Neural cell (in vitro differentiated cells): ENCODE measurements around the gene DDX51. TPM values are rescaled to one million over a fixed set of nuclear protein-coding genes. Genes with fewer than 3 reads are reported as not detected.

Experiments used
- H2AFZ ChIP-seq: fragments of 200-600, 300-800 bp; sonication (generic), shearing (Covaris generic); 2 replicates; pipeline ENCODE4 v1.6.0; 2014; ENCODE audit warnings: low read depth, mild to moderate bottlenecking, antibody characterized with exemption, low read length, moderate library complexity
- H3F3A ChIP-seq: fragments of 200-600 bp; shearing (Covaris generic); 2 replicates; pipeline ENCODE4 v1.6.1; 2016; ENCODE audit warnings: mild to moderate bottlenecking, moderate library complexity, mixed read lengths, antibody characterized with exemption, low read length; ENCODE audit not compliant: insufficient read depth, poor library complexity, severe bottlenecking
- H3K27ac ChIP-seq: fragments of 200-600, 300-800 bp; sonication (generic), shearing (Covaris generic); 2 replicates; pipeline ENCODE4 v1.5.1; 2014; ENCODE audit warnings: mild to moderate bottlenecking, low read length, moderate library complexity
- H3K27me3 ChIP-seq: fragments of 300-800, 200-600 bp; sonication (generic), shearing (Covaris generic); 2 replicates; pipeline ENCODE4 v1.6.0; 2014; ENCODE audit warnings: mild to moderate bottlenecking, low read depth, low read length, moderate library complexity; ENCODE audit not compliant: insufficient read depth
- H3K36me3 ChIP-seq: fragments of 300-800, 200-600 bp; sonication (generic), shearing (Covaris generic); 2 replicates; pipeline ENCODE4 v1.5.1; 2014; ENCODE audit warnings: mild to moderate bottlenecking, antibody characterized with exemption, low read length, moderate library complexity; ENCODE audit not compliant: insufficient read depth
- H3K4me2 ChIP-seq: fragments of 300-800, 200-600 bp; sonication (generic), shearing (Covaris generic); 2 replicates; pipeline ENCODE4 v1.6.0; 2014; ENCODE audit warnings: mild to moderate bottlenecking, low read length
- H3K4me3 ChIP-seq: fragments of 300-800, 200-600 bp; sonication (generic), shearing (Covaris generic); 2 replicates; pipeline ENCODE4 v1.5.1; 2014; ENCODE audit warnings: mild to moderate bottlenecking, low read length, moderate library complexity
- H3K79me2 ChIP-seq: fragments of 200-600 bp; shearing (Covaris generic); replicated peaks from 2 replicates; pipeline ENCODE4 v1.6.0; 2014; ENCODE audit warnings: mild to moderate bottlenecking, low read length, moderate library complexity; ENCODE audit not compliant: insufficient read depth
- H3K9ac ChIP-seq: fragments of 300-800, 200-600 bp; sonication (generic), shearing (Covaris generic); 2 replicates; pipeline ENCODE4 v1.6.1; 2016; ENCODE audit warnings: mild to moderate bottlenecking, low read length, mixed read lengths
- H3K9me2 ChIP-seq: fragments of 200-600 bp; shearing (Covaris generic); 2 replicates; pipeline ENCODE4 v1.6.1; 2016; ENCODE audit warnings: mild to moderate bottlenecking, low read length, mixed read lengths; ENCODE audit not compliant: insufficient read depth
- H3K9me3 ChIP-seq: fragments of 200-600, 300-800 bp; sonication (generic), shearing (Covaris generic); 2 replicates; pipeline ENCODE4 v1.6.1; 2016; ENCODE audit warnings: mild to moderate bottlenecking, mixed run types, low read length, moderate library complexity, mixed read lengths
- H4K20me1 ChIP-seq: fragments of 200-600 bp; shearing (Covaris generic); 2 replicates; pipeline ENCODE4 v1.6.1; 2016; ENCODE audit warnings: mild to moderate bottlenecking, mixed run types; ENCODE audit not compliant: insufficient read depth
- EP300 ChIP-seq: fragments of 450-650 bp; conservative IDR thresholded peaks from 2 replicates; pipeline ENCODE4 v1.6.1; 2014; ENCODE audit warnings: antibody characterized with exemption, mild to moderate bottlenecking, moderate library complexity; ENCODE audit not compliant: poor library complexity, severe bottlenecking
- EZH2 ChIP-seq: fragments of 200-600, 300-800 bp; shearing (Covaris generic), sonication (generic); IDR thresholded peaks from 2 replicates; pipeline ENCODE4 v1.6.1; 2014; ENCODE audit warnings: antibody characterized with exemption, low read length, borderline replicate concordance, mild to moderate bottlenecking; ENCODE audit not compliant: insufficient read depth, poor library complexity, severe bottlenecking
- MXI1 ChIP-seq: fragments of 450-650 bp; conservative IDR thresholded peaks from 2 replicates; pipeline ENCODE4 v1.6.1; 2014; ENCODE audit warnings: antibody characterized with exemption, mild to moderate bottlenecking; ENCODE audit not compliant: poor library complexity, severe bottlenecking
- POLR2AphosphoS5 ChIP-seq: IDR thresholded peaks from 2 replicates; pipeline ENCODE4 v1.6.1; 2012
- RAD21 ChIP-seq: fragments of 450-650 bp; conservative IDR thresholded peaks from 2 replicates; pipeline ENCODE4 v1.6.1; 2014; ENCODE audit warnings: antibody characterized with exemption, mild to moderate bottlenecking, moderate library complexity
- SMC3 ChIP-seq: fragments of 450-650 bp; conservative IDR thresholded peaks from 2 replicates; pipeline ENCODE4 v1.6.1; 2014; ENCODE audit warnings: antibody characterized with exemption, mild to moderate bottlenecking, moderate library complexity; ENCODE audit not compliant: poor library complexity
- TAF1 ChIP-seq: IDR thresholded peaks from 2 replicates; pipeline ENCODE4 v1.6.1; 2012; ENCODE audit warnings: low read depth
- polyA plus RNA-seq: library from polyadenylated mRNA; depleted of rRNA; stranded (reverse); fragments of >200 nt; gene quantifications from 2 replicates; pipeline ENCODE4 v1.2.3, GENCODE V29; 2014
- TF ChIP-seq, protein P1 (sequence below): IDR thresholded peaks from 2 replicates; pipeline ENCODE4 v1.6.1; 2012; ENCODE audit warnings: borderline replicate concordance
- TF ChIP-seq, protein P2 (sequence below): fragments of 450-650 bp; IDR thresholded peaks from 2 replicates; pipeline ENCODE4 v1.5.1; 2014; ENCODE audit warnings: antibody characterized with exemption, mild to moderate bottlenecking, moderate library complexity; ENCODE audit not compliant: poor library complexity, severe bottlenecking

DDX51 gene
- polyA plus RNA-seq, 1 donor from 2014 or later = 17.6 TPM

DNA sequence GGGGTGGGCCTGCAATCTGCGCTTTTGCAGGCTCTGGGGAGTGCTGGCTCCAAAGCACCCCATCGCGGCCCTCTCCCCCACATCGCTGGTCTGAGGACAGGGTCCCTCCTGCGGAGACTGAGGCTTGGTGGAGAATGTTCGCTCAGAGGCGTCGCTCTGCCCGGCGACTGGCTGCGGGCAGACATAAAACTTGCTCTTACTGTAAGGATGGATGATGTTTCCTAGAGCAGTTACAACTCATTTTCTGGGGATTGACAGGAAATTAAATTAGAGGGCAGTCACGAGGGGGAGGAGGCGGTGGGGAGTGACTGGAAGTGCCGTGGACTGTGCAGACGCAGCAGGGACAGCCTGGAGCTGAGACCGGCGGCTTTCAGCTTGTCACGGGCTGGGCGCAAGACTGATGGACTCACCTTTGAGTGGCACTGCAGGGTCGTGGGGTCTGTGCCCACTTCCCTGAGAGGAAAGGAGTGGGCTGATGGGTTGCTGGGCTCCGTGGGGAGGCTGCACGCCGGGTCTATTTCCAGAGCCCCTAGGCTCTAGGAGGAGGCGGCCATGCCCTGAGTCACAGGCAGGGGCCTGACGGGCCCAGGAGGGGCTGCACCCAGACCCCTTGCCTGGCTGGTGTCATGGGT lies 32.9 kb upstream of the DDX51 start:
- Histone ChIP-seq H3K36me3 (no peaks in the 10 kb centered on the region), H3K27me3 (no peaks in the 10 kb centered on the region)

DNA sequence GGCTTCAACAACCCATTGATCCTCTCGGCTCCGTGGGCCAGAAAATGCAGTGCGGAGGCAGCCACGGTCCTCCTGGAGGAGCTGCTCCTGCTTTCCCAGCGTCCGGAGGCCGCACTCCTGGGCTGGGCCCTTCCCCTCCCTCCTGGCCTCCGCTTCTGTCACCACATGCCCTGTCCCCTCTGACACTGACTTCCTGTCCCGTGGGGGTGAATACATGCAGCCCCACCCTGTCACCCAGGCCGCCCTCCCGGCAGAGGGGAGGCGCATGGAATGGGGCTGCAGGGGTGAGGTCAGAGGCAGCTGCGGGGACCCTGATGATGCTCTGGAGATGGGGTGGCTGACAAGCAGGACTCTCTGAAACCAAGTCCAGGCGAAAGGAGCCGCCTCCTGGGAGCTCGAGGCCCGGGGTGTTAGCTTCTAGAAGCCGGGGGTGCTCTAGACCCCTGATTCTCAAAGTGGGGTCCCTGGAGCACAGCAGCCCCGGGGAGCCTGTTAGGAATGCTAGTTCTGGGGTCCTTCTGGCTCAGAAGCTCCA lies 32.3 kb upstream of the DDX51 start:
- H3K27me3 ChIP-seq = no peaks in the 10 kb centered on the region
- no peak overlapping the region for H3K9ac ChIP-seq
- H3K9me3 ChIP-seq = no peaks in the 10 kb centered on the region
- H3K36me3 ChIP-seq = no peaks in the 10 kb centered on the region
- H3K9me2 ChIP-seq = no peaks in the 10 kb centered on the region
- H3K4me2 ChIP-seq = no peak overlapping the region
- no peak overlapping the region for H3K27ac ChIP-seq
- H3K4me3 ChIP-seq = no peak overlapping the region
- no peaks in the 10 kb centered on the region for H3K79me2 ChIP-seq
- TF ChIP-seq EZH2 (no peak), MXI1 (no peak), EP300 (no peak), POLR2AphosphoS5 (no peak), RAD21 (no peak), SMC3 (no peak), TAF1 (no peak)
- TF ChIP-seq, protein P1, sequence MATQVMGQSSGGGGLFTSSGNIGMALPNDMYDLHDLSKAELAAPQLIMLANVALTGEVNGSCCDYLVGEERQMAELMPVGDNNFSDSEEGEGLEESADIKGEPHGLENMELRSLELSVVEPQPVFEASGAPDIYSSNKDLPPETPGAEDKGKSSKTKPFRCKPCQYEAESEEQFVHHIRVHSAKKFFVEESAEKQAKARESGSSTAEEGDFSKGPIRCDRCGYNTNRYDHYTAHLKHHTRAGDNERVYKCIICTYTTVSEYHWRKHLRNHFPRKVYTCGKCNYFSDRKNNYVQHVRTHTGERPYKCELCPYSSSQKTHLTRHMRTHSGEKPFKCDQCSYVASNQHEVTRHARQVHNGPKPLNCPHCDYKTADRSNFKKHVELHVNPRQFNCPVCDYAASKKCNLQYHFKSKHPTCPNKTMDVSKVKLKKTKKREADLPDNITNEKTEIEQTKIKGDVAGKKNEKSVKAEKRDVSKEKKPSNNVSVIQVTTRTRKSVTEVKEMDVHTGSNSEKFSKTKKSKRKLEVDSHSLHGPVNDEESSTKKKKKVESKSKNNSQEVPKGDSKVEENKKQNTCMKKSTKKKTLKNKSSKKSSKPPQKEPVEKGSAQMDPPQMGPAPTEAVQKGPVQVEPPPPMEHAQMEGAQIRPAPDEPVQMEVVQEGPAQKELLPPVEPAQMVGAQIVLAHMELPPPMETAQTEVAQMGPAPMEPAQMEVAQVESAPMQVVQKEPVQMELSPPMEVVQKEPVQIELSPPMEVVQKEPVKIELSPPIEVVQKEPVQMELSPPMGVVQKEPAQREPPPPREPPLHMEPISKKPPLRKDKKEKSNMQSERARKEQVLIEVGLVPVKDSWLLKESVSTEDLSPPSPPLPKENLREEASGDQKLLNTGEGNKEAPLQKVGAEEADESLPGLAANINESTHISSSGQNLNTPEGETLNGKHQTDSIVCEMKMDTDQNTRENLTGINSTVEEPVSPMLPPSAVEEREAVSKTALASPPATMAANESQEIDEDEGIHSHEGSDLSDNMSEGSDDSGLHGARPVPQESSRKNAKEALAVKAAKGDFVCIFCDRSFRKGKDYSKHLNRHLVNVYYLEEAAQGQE = no peak
- TF ChIP-seq, protein P2, sequence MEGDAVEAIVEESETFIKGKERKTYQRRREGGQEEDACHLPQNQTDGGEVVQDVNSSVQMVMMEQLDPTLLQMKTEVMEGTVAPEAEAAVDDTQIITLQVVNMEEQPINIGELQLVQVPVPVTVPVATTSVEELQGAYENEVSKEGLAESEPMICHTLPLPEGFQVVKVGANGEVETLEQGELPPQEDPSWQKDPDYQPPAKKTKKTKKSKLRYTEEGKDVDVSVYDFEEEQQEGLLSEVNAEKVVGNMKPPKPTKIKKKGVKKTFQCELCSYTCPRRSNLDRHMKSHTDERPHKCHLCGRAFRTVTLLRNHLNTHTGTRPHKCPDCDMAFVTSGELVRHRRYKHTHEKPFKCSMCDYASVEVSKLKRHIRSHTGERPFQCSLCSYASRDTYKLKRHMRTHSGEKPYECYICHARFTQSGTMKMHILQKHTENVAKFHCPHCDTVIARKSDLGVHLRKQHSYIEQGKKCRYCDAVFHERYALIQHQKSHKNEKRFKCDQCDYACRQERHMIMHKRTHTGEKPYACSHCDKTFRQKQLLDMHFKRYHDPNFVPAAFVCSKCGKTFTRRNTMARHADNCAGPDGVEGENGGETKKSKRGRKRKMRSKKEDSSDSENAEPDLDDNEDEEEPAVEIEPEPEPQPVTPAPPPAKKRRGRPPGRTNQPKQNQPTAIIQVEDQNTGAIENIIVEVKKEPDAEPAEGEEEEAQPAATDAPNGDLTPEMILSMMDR = no peak
- no peaks in the 10 kb centered on the region for H3F3A ChIP-seq
- no peaks in the 10 kb centered on the region for H4K20me1 ChIP-seq
- no peak overlapping the region for H2AFZ ChIP-seq

More for the DNA sequence above, 32.9 kb upstream of the DDX51 start:
- Histone ChIP-seq H3K9me2 (no peaks in the 10 kb centered on the region), H3K4me3 (no peak overlapping the region), H2AFZ (no peak overlapping the region), H3K9me3 (no peaks in the 10 kb centered on the region), H3K79me2 (no peaks in the 10 kb centered on the region), H3K27ac (no peak overlapping the region), H4K20me1 (no peaks in the 10 kb centered on the region), H3K9ac (no peak overlapping the region), H3K4me2 (no peak overlapping the region), H3F3A (no peaks in the 10 kb centered on the region)
- TF ChIP-seq, protein P2 = no peak
- no peak for TF ChIP-seq POLR2AphosphoS5
- no peak for TF ChIP-seq SMC3
- no peak for TF ChIP-seq RAD21
- no peak for TF ChIP-seq MXI1
